H7 (cell line): ENCODE results near the gene GUSB. TPM values are rescaled to one million over a fixed set of nuclear protein-coding genes. Genes with fewer than 3 reads are reported as not detected.

Source experiments
- DNase-seq: peaks from one replicate; pipeline ENCODE4 v3.0.0; 2012
- H3K27me3 ChIP-seq: 2 replicates; pipeline ENCODE4 v1.6.0; 2011; ENCODE audit warnings: mild to moderate bottlenecking, low read length; ENCODE audit not compliant: control insufficient read depth, insufficient read depth
- H3K36me3 ChIP-seq: replicated peaks from 2 replicates; pipeline ENCODE4 v1.5.1; 2011; ENCODE audit warnings: low read length; ENCODE audit not compliant: control insufficient read depth, insufficient read depth
- H3K4me3 ChIP-seq: 2 replicates; pipeline ENCODE4 v1.5.1; 2011; ENCODE audit warnings: low read depth, mild to moderate bottlenecking, control low read depth, low read length, moderate library complexity; ENCODE audit not compliant: insufficient read depth
- total RNA-seq: library from RNA; depleted of rRNA; stranded (reverse); fragments of >200 nt; shearing (Covaris generic); gene quantifications from 2 replicates; pipeline ENCODE4 v1.2.3, GENCODE V29; 2014

The GUSB gene
- total RNA-seq, 1 experiment from 2014 or later: 33.1 TPM

- Histone ChIP-seq H3K36me3 (peaks cover 3% of the 10 kb centered on the region), H3K4me3 (no peak overlapping the region), H3K27me3 (no peaks in the 10 kb centered on the region)
- no peak for DNase-seq
Observed at GRCh38 chr7:65983965-65984658, 2.1 kb upstream of the GUSB start.

- DNase-seq: no peak
- no peak overlapping the region for H3K4me3 ChIP-seq
Observed at GRCh38 chr7:65980478-65981250, 1.3 kb downstream of the GUSB start.

GRCh38 chr7:65979583-65980477, 2.2 kb downstream of the GUSB start:
- DNase-seq: no peak
- Histone ChIP-seq H3K4me3 (no peak overlapping the region), H3K36me3 (peaks cover 10% of the 10 kb centered on the region), H3K27me3 (no peaks in the 10 kb centered on the region)

More at GRCh38 chr7:65980478-65981250, 1.3 kb downstream of the GUSB start:
- no peaks in the 10 kb centered on the region for H3K27me3 ChIP-seq
- peaks cover 7% of the 10 kb centered on the region for H3K36me3 ChIP-seq

GRCh38 chr7:65978891-65979582, 3.0 kb downstream of the GUSB start:
- peaks cover 16% of the 10 kb centered on the region for H3K36me3 ChIP-seq
- no peaks in the 10 kb centered on the region for H3K27me3 ChIP-seq
- no peak overlapping the region for H3K4me3 ChIP-seq
- DNase-seq: no peak

GRCh38 chr7:65976659-65977196, 5.3 kb downstream of the GUSB start:
- Histone ChIP-seq H3K27me3 (no peaks in the 10 kb centered on the region), H3K36me3 (peaks cover 28% of the 10 kb centered on the region)
- DNase-seq: no peak

GRCh38 chr7:65975814-65976445, 6.1 kb downstream of the GUSB start:
- peaks cover 31% of the 10 kb centered on the region for H3K36me3 ChIP-seq
- no peak overlapping the region for H3K4me3 ChIP-seq
- H3K27me3 ChIP-seq: no peaks in the 10 kb centered on the region
- DNase-seq: no peak

More at GRCh38 chr7:65976659-65977196, 5.3 kb downstream of the GUSB start:
- no peak overlapping the region for H3K4me3 ChIP-seq

- DNase-seq: no peak
- no peak overlapping the region for H3K4me3 ChIP-seq
- H3K36me3 ChIP-seq: peaks cover 36% of the 10 kb centered on the region
- no peaks in the 10 kb centered on the region for H3K27me3 ChIP-seq
Observed at GRCh38 chr7:65974876-65975275, 7.1 kb downstream of the GUSB start.

GRCh38 chr7:65974191-65974801, 7.7 kb downstream of the GUSB start:
- Histone ChIP-seq H3K27me3 (no peaks in the 10 kb centered on the region), H3K36me3 (peaks cover 39% of the 10 kb centered on the region), H3K4me3 (no peak overlapping the region)
- no peak for DNase-seq

- DNase-seq: no peak
- Histone ChIP-seq H3K4me3 (no peak overlapping the region), H3K36me3 (peaks cover 37% of the 10 kb centered on the region), H3K27me3 (no peaks in the 10 kb centered on the region)
Observed at GRCh38 chr7:65972976-65973375, 9.0 kb downstream of the GUSB start.

GRCh38 chr7:65971021-65971420, 11.0 kb downstream of the GUSB start:
- peaks cover 50% of the 10 kb centered on the region for H3K36me3 ChIP-seq
- H3K4me3 ChIP-seq: no peak overlapping the region
- no peak for DNase-seq
- H3K27me3 ChIP-seq: no peaks in the 10 kb centered on the region

- H3K27me3 ChIP-seq: no peaks in the 10 kb centered on the region
- no peak for DNase-seq
- H3K36me3 ChIP-seq: peaks cover 49% of the 10 kb centered on the region
- H3K4me3 ChIP-seq: no peak overlapping the region
Observed at GRCh38 chr7:65968256-65969185, 13.5 kb downstream of the GUSB start.

GRCh38 chr7:65967361-65968155, 14.5 kb downstream of the GUSB start:
- H3K36me3 ChIP-seq: peaks cover 48% of the 10 kb centered on the region

More at GRCh38 chr7:65967361-65968155, 14.5 kb downstream of the GUSB start:
- Histone ChIP-seq H3K4me3 (no peak overlapping the region), H3K27me3 (no peaks in the 10 kb centered on the region)
- no peak for DNase-seq
